ENCODE results near the gene KIF26B.

The KIF26B gene

GRCh38 chr1:245270972-245271371, 116.2 kb downstream of the KIF26B start:
- no peak overlapping the region for H3K4me3 ChIP-seq (ENCODE audit: low read length)
- H3K9me3 ChIP-seq (ENCODE audit: control insufficient read depth, low read depth, low read length), result peaks cover 5% of the 10 kb centered on the region
- H3K4me1 ChIP-seq (ENCODE audit: control insufficient read depth, low read depth, low read length), result peaks cover 8% of the 10 kb centered on the region
- no peak overlapping the region for H3K27ac ChIP-seq (ENCODE audit: low read length)
- H3K27me3 ChIP-seq (ENCODE audit: control insufficient read depth, insufficient read depth, low read length), result no peaks in the 10 kb centered on the region
- H3K36me3 ChIP-seq (ENCODE audit: control insufficient read depth, low read depth, low read length), result no peaks in the 10 kb centered on the region
- no peak overlapping the region for H3K9ac ChIP-seq (ENCODE audit: low read length)

GRCh38 chr1:245272676-245273075, 117.9 kb downstream of the KIF26B start:
- Histone ChIP-seq H3K27ac (ENCODE audit: low read length) (no peak overlapping the region), H3K9ac (ENCODE audit: low read length) (no peak overlapping the region), H3K27me3 (ENCODE audit: control insufficient read depth, insufficient read depth, low read length) (no peaks in the 10 kb centered on the region), H3K4me1 (ENCODE audit: control insufficient read depth, low read depth, low read length) (no peaks in the 10 kb centered on the region), H3K4me3 (ENCODE audit: low read length) (no peak overlapping the region), H3K36me3 (ENCODE audit: control insufficient read depth, low read depth, low read length) (no peaks in the 10 kb centered on the region), H3K9me3 (ENCODE audit: control insufficient read depth, low read depth, low read length) (peaks cover 5% of the 10 kb centered on the region)

- no peaks in the 10 kb centered on the region for H3K36me3 ChIP-seq (ENCODE audit: control insufficient read depth, low read depth, low read length)
- H3K4me3 ChIP-seq (ENCODE audit: low read length), result no peak overlapping the region
- H3K27me3 ChIP-seq (ENCODE audit: control insufficient read depth, insufficient read depth, low read length), result no peaks in the 10 kb centered on the region
- no peak overlapping the region for H3K9ac ChIP-seq (ENCODE audit: low read length)
- H3K9me3 ChIP-seq (ENCODE audit: control insufficient read depth, low read depth, low read length), result no peaks in the 10 kb centered on the region
- no peak overlapping the region for H3K27ac ChIP-seq (ENCODE audit: low read length)
- H3K4me1 ChIP-seq (ENCODE audit: control insufficient read depth, low read depth, low read length), result no peaks in the 10 kb centered on the region
These were observed 121.7 kb downstream of the KIF26B start for GRCh38 chr1:245276445-245276844.

GRCh38 chr1:245277276-245277675, 122.5 kb downstream of the KIF26B start:
- no peaks in the 10 kb centered on the region for H3K27me3 ChIP-seq (ENCODE audit: control insufficient read depth, insufficient read depth, low read length)
- no peaks in the 10 kb centered on the region for H3K9me3 ChIP-seq (ENCODE audit: control insufficient read depth, low read depth, low read length)
- no peak overlapping the region for H3K4me3 ChIP-seq (ENCODE audit: low read length)
- H3K36me3 ChIP-seq (ENCODE audit: control insufficient read depth, low read depth, low read length), result no peaks in the 10 kb centered on the region
- H3K27ac ChIP-seq (ENCODE audit: low read length), result no peak overlapping the region
- H3K9ac ChIP-seq (ENCODE audit: low read length), result no peak overlapping the region
- no peaks in the 10 kb centered on the region for H3K4me1 ChIP-seq (ENCODE audit: control insufficient read depth, low read depth, low read length)

- H3K9ac ChIP-seq (ENCODE audit: low read length), result no peak overlapping the region
- no peak overlapping the region for H3K4me3 ChIP-seq (ENCODE audit: low read length)
- no peaks in the 10 kb centered on the region for H3K27me3 ChIP-seq (ENCODE audit: control insufficient read depth, insufficient read depth, low read length)
These were observed 124.1 kb downstream of the KIF26B start for GRCh38 chr1:245278846-245279245.

GRCh38 chr1:245279346-245279745, 124.6 kb downstream of the KIF26B start:
- Histone ChIP-seq H3K4me1 (ENCODE audit: control insufficient read depth, low read depth, low read length) (no peaks in the 10 kb centered on the region), H3K27ac (ENCODE audit: low read length) (no peak overlapping the region), H3K27me3 (ENCODE audit: control insufficient read depth, insufficient read depth, low read length) (no peaks in the 10 kb centered on the region), H3K36me3 (ENCODE audit: control insufficient read depth, low read depth, low read length) (no peaks in the 10 kb centered on the region), H3K9me3 (ENCODE audit: control insufficient read depth, low read depth, low read length) (no peaks in the 10 kb centered on the region), H3K4me3 (ENCODE audit: low read length) (no peak overlapping the region), H3K9ac (ENCODE audit: low read length) (no peak overlapping the region)

More at GRCh38 chr1:245278846-245279245, 124.1 kb downstream of the KIF26B start:
- Histone ChIP-seq H3K4me1 (ENCODE audit: control insufficient read depth, low read depth, low read length) (no peaks in the 10 kb centered on the region), H3K27ac (ENCODE audit: low read length) (no peak overlapping the region), H3K36me3 (ENCODE audit: control insufficient read depth, low read depth, low read length) (no peaks in the 10 kb centered on the region), H3K9me3 (ENCODE audit: control insufficient read depth, low read depth, low read length) (no peaks in the 10 kb centered on the region)

GRCh38 chr1:245283001-245283400, 128.2 kb downstream of the KIF26B start:
- no peaks in the 10 kb centered on the region for H3K9me3 ChIP-seq (ENCODE audit: control insufficient read depth, low read depth, low read length)
- H3K36me3 ChIP-seq (ENCODE audit: control insufficient read depth, low read depth, low read length), result no peaks in the 10 kb centered on the region
- no peaks in the 10 kb centered on the region for H3K4me1 ChIP-seq (ENCODE audit: control insufficient read depth, low read depth, low read length)
- H3K27me3 ChIP-seq (ENCODE audit: control insufficient read depth, insufficient read depth, low read length), result no peaks in the 10 kb centered on the region
- no peak overlapping the region for H3K27ac ChIP-seq (ENCODE audit: low read length)
- no peak overlapping the region for H3K9ac ChIP-seq (ENCODE audit: low read length)
- no peak overlapping the region for H3K4me3 ChIP-seq (ENCODE audit: low read length)

GRCh38 chr1:245285168-245285567, 130.4 kb downstream of the KIF26B start:
- no peaks in the 10 kb centered on the region for H3K9me3 ChIP-seq (ENCODE audit: control insufficient read depth, low read depth, low read length)
- H3K4me3 ChIP-seq (ENCODE audit: low read length), result no peak overlapping the region
- no peak overlapping the region for H3K27ac ChIP-seq (ENCODE audit: low read length)
- H3K36me3 ChIP-seq (ENCODE audit: control insufficient read depth, low read depth, low read length), result no peaks in the 10 kb centered on the region
- H3K4me1 ChIP-seq (ENCODE audit: control insufficient read depth, low read depth, low read length), result no peaks in the 10 kb centered on the region
- no peaks in the 10 kb centered on the region for H3K27me3 ChIP-seq (ENCODE audit: control insufficient read depth, insufficient read depth, low read length)
- H3K9ac ChIP-seq (ENCODE audit: low read length), result no peak overlapping the region

- no peaks in the 10 kb centered on the region for H3K27me3 ChIP-seq (ENCODE audit: control insufficient read depth, insufficient read depth, low read length)
These were observed 134.0 kb downstream of the KIF26B start for GRCh38 chr1:245288796-245289195.

GRCh38 chr1:245290836-245291235, 136.1 kb downstream of the KIF26B start:
- H3K27me3 ChIP-seq (ENCODE audit: control insufficient read depth, insufficient read depth, low read length), result no peaks in the 10 kb centered on the region
- no peaks in the 10 kb centered on the region for H3K36me3 ChIP-seq (ENCODE audit: control insufficient read depth, low read depth, low read length)
- no peaks in the 10 kb centered on the region for H3K4me1 ChIP-seq (ENCODE audit: control insufficient read depth, low read depth, low read length)
- no peak overlapping the region for H3K4me3 ChIP-seq (ENCODE audit: low read length)
- H3K27ac ChIP-seq (ENCODE audit: low read length), result no peak overlapping the region
- no peaks in the 10 kb centered on the region for H3K9me3 ChIP-seq (ENCODE audit: control insufficient read depth, low read depth, low read length)
- H3K9ac ChIP-seq (ENCODE audit: low read length), result no peak overlapping the region

More at GRCh38 chr1:245288796-245289195, 134.0 kb downstream of the KIF26B start:
- no peaks in the 10 kb centered on the region for H3K4me1 ChIP-seq (ENCODE audit: control insufficient read depth, low read depth, low read length)
- no peak overlapping the region for H3K27ac ChIP-seq (ENCODE audit: low read length)
- no peaks in the 10 kb centered on the region for H3K36me3 ChIP-seq (ENCODE audit: control insufficient read depth, low read depth, low read length)
- no peak overlapping the region for H3K4me3 ChIP-seq (ENCODE audit: low read length)
- no peak overlapping the region for H3K9ac ChIP-seq (ENCODE audit: low read length)
- no peaks in the 10 kb centered on the region for H3K9me3 ChIP-seq (ENCODE audit: control insufficient read depth, low read depth, low read length)

GRCh38 chr1:245291351-245291750, 136.6 kb downstream of the KIF26B start:
- Histone ChIP-seq H3K27me3 (ENCODE audit: control insufficient read depth, insufficient read depth, low read length) (no peaks in the 10 kb centered on the region), H3K27ac (ENCODE audit: low read length) (no peak overlapping the region), H3K4me3 (ENCODE audit: low read length) (no peak overlapping the region), H3K9me3 (ENCODE audit: control insufficient read depth, low read depth, low read length) (no peaks in the 10 kb centered on the region), H3K4me1 (ENCODE audit: control insufficient read depth, low read depth, low read length) (no peaks in the 10 kb centered on the region), H3K36me3 (ENCODE audit: control insufficient read depth, low read depth, low read length) (no peaks in the 10 kb centered on the region), H3K9ac (ENCODE audit: low read length) (no peak overlapping the region)

- no peaks in the 10 kb centered on the region for H3K36me3 ChIP-seq (ENCODE audit: control insufficient read depth, low read depth, low read length)
- H3K9ac ChIP-seq (ENCODE audit: low read length), result no peak overlapping the region
- H3K9me3 ChIP-seq (ENCODE audit: control insufficient read depth, low read depth, low read length), result no peaks in the 10 kb centered on the region
- no peak overlapping the region for H3K4me3 ChIP-seq (ENCODE audit: low read length)
- no peak overlapping the region for H3K27ac ChIP-seq (ENCODE audit: low read length)
- no peaks in the 10 kb centered on the region for H3K27me3 ChIP-seq (ENCODE audit: control insufficient read depth, insufficient read depth, low read length)
- no peaks in the 10 kb centered on the region for H3K4me1 ChIP-seq (ENCODE audit: control insufficient read depth, low read depth, low read length)
These were observed 137.4 kb downstream of the KIF26B start for GRCh38 chr1:245292141-245292540.
